A549 (cell line): Measurements from ENCODE around the gene ANXA3. TPM values are rescaled to one million over a fixed set of nuclear protein-coding genes. Genes with fewer than 3 reads are reported as not detected.
A peak's percentile ranks its signal among the peaks of the same experiment; 100 is the strongest.

Experiments used
- ATAC-seq, 2 experiments: fragments of 200-7000 bp in 1 of 2; fragments of >200 bp in 1 of 2; cut with Nextera tagmentation in 1 of 2; cut with Tn5 transposase in 1 of 2; 3 replicates each; pipeline versions ENCODE4 v1.8.0 to v1.9.1; 2018 to 2020; ENCODE audit warnings: mild to moderate bottlenecking in 1 of 2, moderate library complexity in 1 of 2
- CTCF ChIA-PET: fragments of 300-600 bp; sonication (Branson Sonifier 250); formaldehyde crosslinking; extraction: SDS; loops from one replicate; lab custom pipeline; 2021; ENCODE audit warnings: antibody characterized with exemption, inconsistent platforms; lab: Yijun Ruan, JAX
- POLR2A ChIA-PET: fragments of 350-600 bp; formaldehyde crosslinking; extraction: SDS; loops from one replicate; lab custom pipeline; 2021; ENCODE audit warnings: antibody characterized with exemption, inconsistent platforms; lab: Yijun Ruan, JAX
- DNase-seq, 2 experiments: peaks; one replicate each; pipeline versions ENCODE4 v3.0.0 to v3.0.0-alpha.2; 2011 to 2016; ENCODE audit warnings: low read depth in 1 of 2, low spot score in 1 of 2
- FAIRE-seq: peaks from 2 replicates; lab custom pipeline; 2011; peaks lifted over from hg19 to GRCh38; lab: Jason Lieb, UNC
- H3K27ac ChIP-seq, 2 experiments: fragments of >200 bp; sonication (Bioruptor Twin); formaldehyde crosslinking; 3 replicates each; pipeline ENCODE4 v1.5.1; 2016 to 2017
- H3K4me1 ChIP-seq: fragments of >200 bp; sonication (Bioruptor Twin); formaldehyde crosslinking; 3 replicates; pipeline ENCODE4 v1.6.1; 2016
- H3K4me2 ChIP-seq: fragments of >200 bp; sonication (Bioruptor Twin); formaldehyde crosslinking; 3 replicates; pipeline ENCODE4 v1.6.1; 2016
- H3K4me3 ChIP-seq: fragments of >200 bp; sonication (Bioruptor Twin); formaldehyde crosslinking; 3 replicates; pipeline ENCODE4 v1.5.1; 2016
- H3K9me3 ChIP-seq: fragments of >200 bp; sonication (Bioruptor Twin); formaldehyde crosslinking; 3 replicates; pipeline ENCODE4 v1.6.1; 2016
- BCL3 ChIP-seq: fragments of >200 bp; sonication (Bioruptor Twin); formaldehyde crosslinking; IDR thresholded peaks from 3 replicates; pipeline ENCODE4 v1.6.1; 2016
- CEBPB ChIP-seq, 2 experiments: fragments of >200 bp in 1 of 2; sonication (Bioruptor Twin) in 1 of 2; formaldehyde crosslinking in 1 of 2; IDR thresholded peaks; 2 replicates each; pipeline ENCODE4 v1.6.1; 2012 to 2016
- CHD2 ChIP-seq: fragments of 150-350 bp; IDR thresholded peaks from 2 replicates; pipeline ENCODE4 v1.6.1; 2014; ENCODE audit warnings: low read length; ENCODE audit not compliant: partially characterized antibody
- E2F6 ChIP-seq: IDR thresholded peaks from 2 replicates; pipeline ENCODE4 v1.6.1; 2012; ENCODE audit warnings: low read depth, borderline replicate concordance
- EHMT2 ChIP-seq: fragments of 200-600 bp; sonication (generic); IDR thresholded peaks from 2 replicates; pipeline ENCODE4 v1.6.1; 2016; ENCODE audit warnings: antibody characterized with exemption, low read depth, mild to moderate bottlenecking, moderate library complexity
- FOXS1 ChIP-seq: fragments of 250-450 bp; sonication (Bioruptor Pico); IDR thresholded peaks from 2 replicates; pipeline ENCODE4 v1.5.0; 2020; ENCODE audit warnings: mild to moderate bottlenecking, moderate library complexity
- GATA3 ChIP-seq: IDR thresholded peaks from 2 replicates; pipeline ENCODE4 v1.6.1; 2012; ENCODE audit warnings: borderline replicate concordance
- HOXB13 ChIP-seq: fragments of 250-450 bp; sonication (Bioruptor Pico); IDR thresholded peaks from 2 replicates; pipeline ENCODE4 v1.5.0; 2020; ENCODE audit warnings: low read depth, mild to moderate bottlenecking, moderate library complexity
- JUN ChIP-seq, 2 experiments: fragments of >200 bp; sonication (Bioruptor Twin); formaldehyde crosslinking; IDR thresholded peaks; 2 replicates in 1 of 2; 3 replicates in 1 of 2; pipeline ENCODE4 v1.6.1; 2016 to 2017
- KDM1A ChIP-seq: fragments of 200-600 bp; sonication (generic); IDR thresholded peaks from 2 replicates; pipeline ENCODE4 v1.6.1; 2016; ENCODE audit warnings: low read depth, mild to moderate bottlenecking
- POLR2A ChIP-seq: IDR thresholded peaks from 2 replicates; pipeline ENCODE4 v1.6.1; 2012; ENCODE audit warnings: mild to moderate bottlenecking, low read length
- POLR2AphosphoS2 ChIP-seq: conservative IDR thresholded peaks from 2 replicates; pipeline ENCODE4 v1.6.1; 2012; ENCODE audit warnings: low read length, improper control_type of control experiment, inconsistent platforms
- RNF2 ChIP-seq: fragments of 200-600 bp; sonication (generic); IDR thresholded peaks from 2 replicates; pipeline ENCODE4 v1.6.1; 2016; ENCODE audit warnings: low read depth, mild to moderate bottlenecking, antibody characterized with exemption, moderate library complexity, borderline replicate concordance
- SMC3 ChIP-seq: fragments of >200 bp; sonication (Bioruptor Twin); formaldehyde crosslinking; IDR thresholded peaks from 3 replicates; pipeline ENCODE4 v1.6.1; 2018; ENCODE audit warnings: inconsistent platforms
- ZNF302 ChIP-seq: fragments of 250-450 bp; sonication (Bioruptor Pico); IDR thresholded peaks from 2 replicates; pipeline ENCODE4 v1.9.0; 2021; ENCODE audit warnings: inconsistent platforms, mild to moderate bottlenecking, moderate library complexity
- ZSCAN20 ChIP-seq: fragments of 250-450 bp; sonication (Bioruptor Pico); IDR thresholded peaks from 2 replicates; pipeline ENCODE4 v1.8.0; 2022; ENCODE audit warnings: mild to moderate bottlenecking, moderate library complexity
- WGBS: methylation state at CpG from one replicate; pipeline ENCODE4 v1.1.6; 2017; ENCODE audit errors: missing lambda C conversion rate; 5-methylcytosine and 5-hydroxymethylcytosine counted together
- polyA plus RNA-seq, 4 experiments: library from polyadenylated mRNA; depleted of rRNA in 3 of 4; stranded (reverse); fragments of >200 nt; fragmentation: RNase III in 1 of 4; extraction: RNeasy Plus Mini Kit Qiagen cat#74134 plus additional on column Dnase treatment in 1 of 4; gene quantifications; 2 replicates in 3 of 4; 3 replicates in 1 of 4; pipeline ENCODE4 v1.2.3, GENCODE V29; 2011 to 2017
- TF ChIP-seq, protein P1 (sequence below): fragments of 250-450 bp; sonication (Bioruptor Pico); IDR thresholded peaks from 2 replicates; pipeline ENCODE4 v1.5.0; 2020; ENCODE audit warnings: low read depth, mild to moderate bottlenecking, moderate library complexity
- TF ChIP-seq, protein P2 (sequence below): fragments of 150-350 bp; IDR thresholded peaks from 2 replicates; pipeline ENCODE4 v1.6.1; 2014; ENCODE audit warnings: low read depth, mild to moderate bottlenecking, low read length

Gene ANXA3
- polyA plus RNA-seq, 2 of the 4 experiments (the other 2 are of a cell fraction), result 126 to 134 TPM

DNA sequence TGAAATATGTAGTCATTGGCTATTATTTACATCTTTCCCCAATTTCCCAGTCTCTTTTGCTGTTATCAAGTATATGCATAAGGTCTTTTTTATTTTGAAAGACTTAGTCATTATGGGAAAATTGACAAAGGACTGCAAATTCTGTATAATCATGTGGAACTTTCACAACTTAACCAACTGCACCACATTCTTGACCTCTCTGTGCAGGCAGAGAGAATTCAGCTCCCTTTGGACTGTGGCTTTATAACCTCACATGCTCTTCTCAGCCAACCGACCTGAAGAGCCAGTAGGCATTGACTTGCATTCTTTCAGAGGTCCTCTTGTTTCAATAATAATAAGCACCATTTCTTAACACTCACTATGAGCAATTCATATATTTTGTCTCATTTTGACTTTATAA is 66.9 kb downstream of the ANXA3 start:
- ChIA-PET CTCF (interaction anchor here (1.2 kb wide), 1 partner anchor 246 kb away, joined by 3 read pairs; no protein-coding TSS in a partner anchor), POLR2A (no interaction called here)
- Histone ChIP-seq H3K9me3 (no peaks in the 10 kb centered on the region), H3K4me2 (no peak overlapping the region), H3K27ac (no peak overlapping the region), H3K4me3 (no peak overlapping the region), H3K4me1 (peaks cover 13% of the 10 kb centered on the region; the same call in 2 of the 3 replicates)
- ATAC-seq (no peak), FAIRE-seq (no peak), DNase-seq (no peak)
- WGBS, result 82% methylated on average over 1 of the region's 1 CpG
- TF ChIP-seq JUN (IDR thresholded peaks at IDR 0.05) (no peak), POLR2A (no peak), EHMT2 (no peak), HOXB13 (CRISPR knock-in tag) (no peak), CEBPB (IDR thresholded peaks at IDR 0.05) (no peak), KDM1A (no peak), SMC3 (no peak), ZNF302 (CRISPR knock-in tag) (no peak), RNF2 (no peak)
- TF ChIP-seq, protein P1, sequence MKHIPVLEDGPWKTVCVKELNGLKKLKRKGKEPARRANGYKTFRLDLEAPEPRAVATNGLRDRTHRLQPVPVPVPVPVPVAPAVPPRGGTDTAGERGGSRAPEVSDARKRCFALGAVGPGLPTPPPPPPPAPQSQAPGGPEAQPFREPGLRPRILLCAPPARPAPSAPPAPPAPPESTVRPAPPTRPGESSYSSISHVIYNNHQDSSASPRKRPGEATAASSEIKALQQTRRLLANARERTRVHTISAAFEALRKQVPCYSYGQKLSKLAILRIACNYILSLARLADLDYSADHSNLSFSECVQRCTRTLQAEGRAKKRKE (CRISPR knock-in tag), result no peak
- TF ChIP-seq, protein P2, sequence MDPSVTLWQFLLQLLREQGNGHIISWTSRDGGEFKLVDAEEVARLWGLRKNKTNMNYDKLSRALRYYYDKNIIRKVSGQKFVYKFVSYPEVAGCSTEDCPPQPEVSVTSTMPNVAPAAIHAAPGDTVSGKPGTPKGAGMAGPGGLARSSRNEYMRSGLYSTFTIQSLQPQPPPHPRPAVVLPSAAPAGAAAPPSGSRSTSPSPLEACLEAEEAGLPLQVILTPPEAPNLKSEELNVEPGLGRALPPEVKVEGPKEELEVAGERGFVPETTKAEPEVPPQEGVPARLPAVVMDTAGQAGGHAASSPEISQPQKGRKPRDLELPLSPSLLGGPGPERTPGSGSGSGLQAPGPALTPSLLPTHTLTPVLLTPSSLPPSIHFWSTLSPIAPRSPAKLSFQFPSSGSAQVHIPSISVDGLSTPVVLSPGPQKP, result no peak

GRCh38 chr4:78621395-78621794 is 69.8 kb downstream of the ANXA3 start:
- CTCF ChIA-PET, result interaction anchor here (1.1 to 2.4 kb wide), 2 partner anchors 8 to 13 kb away, joined by 3 to 7 read pairs; no protein-coding TSS in a partner anchor
- Histone ChIP-seq H3K9me3 (no peaks in the 10 kb centered on the region), H3K27ac (peak overlapping the region in 1 of 2 experiments; percentile 63; a peak in 2 of 6 replicates), H3K4me1 (peaks cover 17% of the 10 kb centered on the region; the same call in 2 of the 3 replicates)
- 83% methylated on average over 4 of the region's 4 CpGs for WGBS
- DNase-seq, result no peak
- POLR2A ChIA-PET, result no interaction called here
- TF ChIP-seq POLR2AphosphoS2, result no peak
- TF ChIP-seq, all 56 proteins: peak for 0
- ATAC-seq (no peak), FAIRE-seq (no peak)
- Histone ChIP-seq H3K4me3 (no peak overlapping the region), H3K4me2 (no peak overlapping the region)

GRCh38 chr4:78622253-78622979 is 70.8 kb downstream of the ANXA3 start:
- FAIRE-seq, result no peak
- Histone ChIP-seq H3K9me3 (no peaks in the 10 kb centered on the region), H3K27ac (peak overlapping the region in 1 of 2 experiments; percentile 63; a peak in 3 of 6 replicates), H3K4me2 (peak overlapping the region; percentile 29; the same call in 1 of the 3 replicates), H3K4me3 (no peak overlapping the region), H3K4me1 (peaks cover 26% of the 10 kb centered on the region; the same call in 2 of the 3 replicates)
- peak; percentile 77 to 92; a peak in 4 of 6 replicates for ATAC-seq
- TF ChIP-seq E2F6, result no peak
- no peak for TF ChIP-seq CHD2
- TF ChIP-seq FOXS1 (CRISPR knock-in tag), result no peak
- TF ChIP-seq, protein P2, result no peak
- TF ChIP-seq POLR2AphosphoS2, result no peak
- no peak for TF ChIP-seq GATA3
- no peak for TF ChIP-seq BCL3
- no peak for TF ChIP-seq ZSCAN20 (CRISPR knock-in tag)
- 63% methylated on average over 6 of the region's 6 CpGs for WGBS
- peak in 1 of 2 experiments; percentile 12 for DNase-seq
- ChIA-PET POLR2A (no interaction called here), CTCF (interaction anchor here (2.4 kb wide), 1 partner anchor 9 kb away, joined by 7 read pairs; no protein-coding TSS in a partner anchor)
